PC-9 (cell line): ENCODE data around the gene GLTPD2.

Experiments
- CTCF ChIP-seq: fragments of 200-600 bp; sonication (generic); conservative IDR thresholded peaks from 2 replicates; pipeline ENCODE4 v1.6.1; 2017; ENCODE audit warnings: mixed run types, antibody characterized with exemption, mild to moderate bottlenecking, moderate library complexity
- EZH2 ChIP-seq: fragments of 200-600 bp; sonication (generic); IDR thresholded peaks from 2 replicates; pipeline ENCODE4 v1.8.0; 2017; ENCODE audit warnings: antibody characterized with exemption, low read depth

GRCh38 chr17:4808378-4808767, 19.6 kb downstream of the GLTPD2 start:
- TF ChIP-seq CTCF (no peak), EZH2 (no peak)
